OCI-LY1 (cell line): ENCODE data around the gene MOK.

ENCODE experiments used
- H2AFZ ChIP-seq: fragments of 200-600 bp; sonication (generic), shearing (Covaris generic); 2 replicates; pipeline ENCODE4 v1.6.0; 2014; ENCODE audit warnings: antibody characterized with exemption, mild to moderate bottlenecking, low read length
- H3F3A ChIP-seq: fragments of 200-600 bp; sonication (generic), shearing (Covaris generic); 2 replicates; pipeline ENCODE4 v1.6.0; 2014; ENCODE audit warnings: mild to moderate bottlenecking, antibody characterized with exemption, low read length, moderate library complexity; ENCODE audit not compliant: insufficient read depth
- H3K27ac ChIP-seq: fragments of 200-600 bp; sonication (generic); 2 replicates; pipeline ENCODE4 v1.5.1; 2014; ENCODE audit warnings: low read length, mixed run types, mild to moderate bottlenecking, low read depth; ENCODE audit not compliant: poor library complexity, severe bottlenecking
- H3K27me3 ChIP-seq: fragments of 200-600 bp; sonication (generic); 2 replicates; pipeline ENCODE4 v1.6.0; 2014; ENCODE audit warnings: antibody characterized with exemption, mild to moderate bottlenecking, low read length, moderate library complexity; ENCODE audit not compliant: insufficient read depth
- H3K36me3 ChIP-seq: fragments of 200-600 bp; sonication (generic); 2 replicates; pipeline ENCODE4 v1.6.1; 2014; ENCODE audit warnings: mild to moderate bottlenecking, antibody characterized with exemption, low read length, moderate library complexity, mixed read lengths; ENCODE audit not compliant: insufficient read depth
- H3K4me1 ChIP-seq: fragments of 200-600 bp; sonication (generic); 2 replicates; pipeline ENCODE4 v1.5.1; 2014; ENCODE audit warnings: mild to moderate bottlenecking, low read length, moderate library complexity; ENCODE audit not compliant: insufficient read depth, severe bottlenecking
- H3K4me2 ChIP-seq: fragments of 200-600 bp; sonication (generic), shearing (Covaris generic); 2 replicates; pipeline ENCODE4 v1.6.1; 2014; ENCODE audit warnings: low read length
- H3K4me3 ChIP-seq: fragments of 200-600 bp; sonication (generic); 2 replicates; pipeline ENCODE4 v1.5.1; 2014; ENCODE audit warnings: low read length, low read depth, mild to moderate bottlenecking, mixed read lengths; ENCODE audit not compliant: poor library complexity, severe bottlenecking
- H3K79me2 ChIP-seq: fragments of 200-600 bp; shearing (Covaris generic); 2 replicates; pipeline ENCODE4 v1.6.1; 2016; ENCODE audit warnings: mixed run types, low read length, mixed read lengths; ENCODE audit not compliant: insufficient read depth
- H3K9ac ChIP-seq: fragments of 200-600 bp; sonication (generic), shearing (Covaris generic); 2 replicates; pipeline ENCODE4 v1.6.1; 2014; ENCODE audit warnings: mild to moderate bottlenecking, low read length, mixed read lengths
- H3K9me2 ChIP-seq: fragments of 200-600 bp; sonication (generic), shearing (Covaris generic); 2 replicates; pipeline ENCODE4 v1.6.1; 2014; ENCODE audit warnings: low read depth, mild to moderate bottlenecking, low read length, mixed read lengths
- H3K9me3 ChIP-seq: fragments of 200-600 bp; shearing (Covaris generic); 2 replicates; pipeline ENCODE4 v1.6.1; 2014; ENCODE audit warnings: low read length, mixed read lengths
- H4K20me1 ChIP-seq: fragments of 200-600 bp; sonication (generic), shearing (Covaris generic); 2 replicates; pipeline ENCODE4 v1.6.0; 2016; ENCODE audit warnings: mild to moderate bottlenecking, low read length; ENCODE audit not compliant: insufficient read depth
- CTCF ChIP-seq: fragments of 200-600 bp; sonication (generic), shearing (Covaris generic); IDR thresholded peaks from 2 replicates; pipeline ENCODE4 v1.5.1; 2017; ENCODE audit warnings: mild to moderate bottlenecking, antibody characterized with exemption, low read length, moderate library complexity, mixed read lengths
- EZH2 ChIP-seq: fragments of 200-600 bp; sonication (generic), shearing (Covaris generic); IDR thresholded peaks from 2 replicates; pipeline ENCODE4 v1.8.0; 2017; ENCODE audit warnings: borderline replicate concordance, mixed run types, mild to moderate bottlenecking, antibody characterized with exemption, low read length, moderate library complexity, mixed read lengths

Gene MOK

DNA sequence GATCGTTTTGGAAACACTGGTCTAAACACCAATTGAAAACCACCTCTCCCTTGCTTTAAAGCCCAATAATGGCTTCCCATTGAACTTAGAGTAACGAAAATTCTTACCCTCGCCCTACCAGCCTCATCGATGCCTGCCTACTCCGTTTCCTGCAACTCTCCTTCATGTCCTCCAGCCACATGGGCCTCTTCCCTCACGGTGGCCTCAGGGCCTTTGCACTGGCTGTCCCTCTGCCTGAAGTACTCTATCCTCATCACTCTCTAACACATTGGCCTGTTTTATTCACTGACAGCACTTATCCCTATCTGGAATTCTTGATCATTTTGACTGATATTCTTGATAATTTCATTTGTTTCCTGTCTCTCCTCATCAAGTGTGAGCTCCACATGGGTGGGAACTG is 46.8 kb downstream of the MOK start:
- no peaks in the 10 kb centered on the region for H3K9me3 ChIP-seq
- no peaks in the 10 kb centered on the region for H3K79me2 ChIP-seq
- H3K4me3 ChIP-seq = no peak overlapping the region
- no peak overlapping the region for H3K4me2 ChIP-seq
- H3K36me3 ChIP-seq = no peaks in the 10 kb centered on the region
- no peak overlapping the region for H2AFZ ChIP-seq
- no peaks in the 10 kb centered on the region for H3K27me3 ChIP-seq
- H3F3A ChIP-seq = no peaks in the 10 kb centered on the region
- H3K9ac ChIP-seq = no peak overlapping the region
- TF ChIP-seq EZH2 (no peak), CTCF (no peak)
- H3K9me2 ChIP-seq = no peaks in the 10 kb centered on the region
- H3K27ac ChIP-seq = no peak overlapping the region
- H3K4me1 ChIP-seq = no peaks in the 10 kb centered on the region
- H4K20me1 ChIP-seq = no peaks in the 10 kb centered on the region

- H3K27ac ChIP-seq = no peak overlapping the region
- H3K4me1 ChIP-seq = no peaks in the 10 kb centered on the region
- H3K4me3 ChIP-seq = no peak overlapping the region
- no peaks in the 10 kb centered on the region for H3F3A ChIP-seq
- no peaks in the 10 kb centered on the region for H3K9me2 ChIP-seq
- H2AFZ ChIP-seq = no peak overlapping the region
- no peaks in the 10 kb centered on the region for H3K27me3 ChIP-seq
- no peaks in the 10 kb centered on the region for H4K20me1 ChIP-seq
- no peaks in the 10 kb centered on the region for H3K79me2 ChIP-seq
- no peak overlapping the region for H3K4me2 ChIP-seq
- TF ChIP-seq EZH2 (no peak), CTCF (no peak)
- H3K9ac ChIP-seq = no peak overlapping the region
- H3K36me3 ChIP-seq = no peaks in the 10 kb centered on the region
- no peaks in the 10 kb centered on the region for H3K9me3 ChIP-seq
These were observed 48.2 kb downstream of the MOK start for GRCh38 chr14:102256716-102257115.

DNA sequence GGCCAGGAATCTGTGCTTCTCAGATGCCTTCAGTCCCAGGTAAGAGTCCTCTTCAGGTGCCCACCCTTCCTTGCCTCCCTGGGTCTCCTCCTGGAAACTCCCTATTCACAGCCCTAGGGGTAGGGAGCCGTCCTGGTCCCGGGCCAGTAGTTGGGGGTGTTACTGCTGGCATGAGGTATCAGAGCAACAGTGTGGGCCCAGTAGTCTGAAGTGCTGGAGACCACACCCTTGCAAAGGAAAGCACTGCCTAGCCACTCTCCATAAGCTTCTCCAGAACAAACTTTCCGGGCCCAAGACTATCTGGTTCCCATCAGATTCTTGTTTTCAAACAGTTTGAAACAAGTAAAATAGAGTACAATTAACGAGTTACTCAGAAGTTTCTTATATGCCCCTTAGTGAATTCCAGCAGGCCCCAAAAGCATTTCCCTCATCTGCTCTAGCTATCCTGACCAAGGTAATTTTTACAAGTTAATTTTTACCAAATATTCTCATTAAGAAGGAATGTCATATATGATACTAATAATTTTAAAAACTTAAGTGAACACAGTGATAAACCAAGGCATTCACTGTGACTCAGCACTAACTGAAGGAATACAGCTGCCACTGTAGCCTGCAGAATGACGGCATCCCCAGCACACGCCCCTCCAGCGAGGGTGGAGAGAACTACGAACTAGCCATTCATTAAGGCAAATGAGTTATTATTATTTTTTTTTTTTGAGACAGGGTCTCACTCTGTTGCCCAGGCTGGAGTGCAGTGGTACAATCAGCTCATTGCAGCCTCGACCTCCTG is 49.4 kb downstream of the MOK start:
- no peak overlapping the region for H3K9ac ChIP-seq
- H2AFZ ChIP-seq = no peak overlapping the region
- no peaks in the 10 kb centered on the region for H3K36me3 ChIP-seq
- H3K27ac ChIP-seq = no peak overlapping the region
- H3K9me2 ChIP-seq = no peaks in the 10 kb centered on the region
- TF ChIP-seq CTCF (no peak), EZH2 (no peak)
- no peak overlapping the region for H3K4me2 ChIP-seq
- H3K79me2 ChIP-seq = no peaks in the 10 kb centered on the region
- H3K4me3 ChIP-seq = no peak overlapping the region
- no peaks in the 10 kb centered on the region for H4K20me1 ChIP-seq
- H3K27me3 ChIP-seq = no peaks in the 10 kb centered on the region
- no peaks in the 10 kb centered on the region for H3K4me1 ChIP-seq
- no peaks in the 10 kb centered on the region for H3F3A ChIP-seq
- H3K9me3 ChIP-seq = no peaks in the 10 kb centered on the region
